Neuronal stem cell (in vitro differentiated cells): ENCODE measurements around the gene OR13F1.

Experiments used
- DNase-seq: peaks from one replicate; pipeline ENCODE4 v3.0.0-alpha.2; 2013; ENCODE audit warnings: low spot score
- H2AFZ ChIP-seq: one replicate; pipeline ENCODE4 v1.6.1; 2013; ENCODE audit warnings: mild to moderate bottlenecking, low read length, inconsistent platforms
- H2AK5ac ChIP-seq: 2 replicates; pipeline ENCODE4 v1.6.1; 2013; ENCODE audit warnings: low read depth, mild to moderate bottlenecking, inconsistent platforms, low read length, moderate library complexity, mixed read lengths
- H2BK120ac ChIP-seq: 2 replicates; pipeline ENCODE4 v1.6.1; 2013; ENCODE audit warnings: low read depth, mild to moderate bottlenecking, inconsistent platforms, low read length, moderate library complexity, mixed read lengths
- H2BK12ac ChIP-seq: one replicate; pipeline ENCODE4 v1.6.1; 2013; ENCODE audit warnings: low read length, inconsistent platforms
- H2BK15ac ChIP-seq: 2 replicates; pipeline ENCODE4 v1.6.1; 2013; ENCODE audit warnings: mild to moderate bottlenecking, low read length, inconsistent platforms, mixed read lengths
- H2BK5ac ChIP-seq: one replicate; pipeline ENCODE4 v1.6.1; 2013; ENCODE audit warnings: inconsistent platforms, mild to moderate bottlenecking, low read length, moderate library complexity
- H3K14ac ChIP-seq: one replicate; pipeline ENCODE4 v1.6.1; 2013; ENCODE audit warnings: low read length, inconsistent platforms
- H3K18ac ChIP-seq: 2 replicates; pipeline ENCODE4 v1.6.1; 2013; ENCODE audit warnings: low read length, inconsistent platforms
- H3K23ac ChIP-seq: 2 replicates; pipeline ENCODE4 v1.6.1; 2013; ENCODE audit warnings: low read depth, mild to moderate bottlenecking, mixed read lengths, low read length, inconsistent platforms; ENCODE audit not compliant: poor library complexity
- H3K27ac ChIP-seq: replicated peaks from 3 replicates; pipeline ENCODE4 v1.5.1; 2013; ENCODE audit warnings: low read length, inconsistent platforms
- H3K27me3 ChIP-seq, 3 experiments: 2 replicates each; pipeline ENCODE4 v1.6.1; 2013; ENCODE audit warnings: low read length in 3 of 3, mild to moderate bottlenecking in 2 of 3, inconsistent platforms in 1 of 3, low read depth in 1 of 3, mixed read lengths in 1 of 3, moderate library complexity in 1 of 3; ENCODE audit not compliant: control insufficient read depth in 3 of 3, insufficient read depth in 3 of 3
- H3K36me3 ChIP-seq, 2 donors: replicated peaks in 1 of 2; 2 replicates each; pipeline ENCODE4 v1.6.1; 2013; ENCODE audit warnings: low read length in 2 of 2; ENCODE audit not compliant: control insufficient read depth in 2 of 2, insufficient read depth in 2 of 2
- H3K4ac ChIP-seq: 2 replicates; pipeline ENCODE4 v1.6.1; 2013; ENCODE audit warnings: inconsistent platforms, mild to moderate bottlenecking, low read length, moderate library complexity
- H3K4me1 ChIP-seq, 2 donors: 1 replicate in 1 of 2; 2 replicates in 1 of 2; pipeline ENCODE4 v1.6.1; 2013; ENCODE audit warnings: low read length in 2 of 2, low read depth in 1 of 2; ENCODE audit not compliant: control insufficient read depth in 2 of 2, insufficient read depth in 1 of 2
- H3K4me2 ChIP-seq: one replicate; pipeline ENCODE4 v1.6.1; 2013; ENCODE audit warnings: mild to moderate bottlenecking, low read length, inconsistent platforms; ENCODE audit not compliant: insufficient read depth, poor library complexity, severe bottlenecking
- H3K4me3 ChIP-seq, 2 donors: 2 replicates each; pipeline ENCODE4 v1.5.1; 2013; ENCODE audit warnings: low read length in 2 of 2, mild to moderate bottlenecking in 2 of 2, inconsistent platforms in 1 of 2, moderate library complexity in 1 of 2
- H3K79me1 ChIP-seq: one replicate; pipeline ENCODE4 v1.6.1; 2013; ENCODE audit warnings: low read depth, mild to moderate bottlenecking, inconsistent platforms, low read length, moderate library complexity
- H3K9ac ChIP-seq: one replicate; pipeline ENCODE4 v1.6.1; 2013; ENCODE audit warnings: mild to moderate bottlenecking, low read depth, low read length, inconsistent platforms; ENCODE audit not compliant: poor library complexity
- H3K9me3 ChIP-seq, 2 donors: replicated peaks in 1 of 2; 2 replicates each; pipeline versions ENCODE3 to v1.6.1; 2013; ENCODE audit warnings: low read length in 2 of 2, mild to moderate bottlenecking in 2 of 2, inconsistent platforms in 1 of 2, low read depth in 1 of 2, mixed read lengths in 1 of 2, moderate library complexity in 1 of 2; ENCODE audit not compliant: control insufficient read depth in 2 of 2, insufficient read depth in 1 of 2
- H4K8ac ChIP-seq: one replicate; pipeline ENCODE4 v1.6.1; 2013; ENCODE audit warnings: low read depth, mild to moderate bottlenecking, inconsistent platforms, low read length, moderate library complexity
- H4K91ac ChIP-seq: one replicate; pipeline ENCODE4 v1.6.1; 2013; ENCODE audit warnings: low read length, low read depth, mild to moderate bottlenecking, inconsistent platforms; ENCODE audit not compliant: poor library complexity
- WGBS, 2 donors: extraction: QIAGEN DNeasy Blood & Tissue Kit; methylation state at CpG; one replicate each; pipeline ENCODE4 v1.1.7; 2013; ENCODE audit warnings: missing lambda C conversion rate in 2 of 2, mixed read lengths in 1 of 2; ENCODE audit not compliant: insufficient read length in 2 of 2, insufficient replicate concordance in 1 of 2; ENCODE audit errors: extremely low coverage in 2 of 2; 5-methylcytosine and 5-hydroxymethylcytosine counted together

OR13F1 gene

GRCh38 chr9:104536756-104537155, 32.7 kb downstream of the OR13F1 start, which contains the start of gene OR13C3:
Gene OR13C3 (minus strand): TSS chr9:104536856. CDS start chr9:104536723, 133 bp downstream.
- Histone ChIP-seq H3K79me1 (no peaks in the 10 kb centered on the region), H4K91ac (no peak within 1 kb of the TSS), H2AFZ (no peak within 1 kb of the TSS), H3K14ac (no peak within 1 kb of the TSS), H3K27ac (no peak within 1 kb of the TSS), H3K27me3 (no peaks in the 10 kb centered on the region), H3K9ac (no peak within 1 kb of the TSS), H3K4me1 (no peaks in the 10 kb centered on the region), H3K18ac (no peak within 1 kb of the TSS), H2BK120ac (no peak within 1 kb of the TSS), H3K4me3 (no peak within 1 kb of the TSS), H2BK15ac (no peak within 1 kb of the TSS), H3K23ac (no peak within 1 kb of the TSS), H3K36me3 (no peaks in the 10 kb centered on the region), H3K4me2 (no peak within 1 kb of the TSS), H3K9me3 (no peaks in the 10 kb centered on the region), H2BK12ac (no peak within 1 kb of the TSS), H4K8ac (no peak within 1 kb of the TSS), H2AK5ac (no peak within 1 kb of the TSS), H3K4ac (no peak within 1 kb of the TSS), H2BK5ac (no peak within 1 kb of the TSS)
- WGBS, 2 donors: no CpG with 5 or more reads among the region's 5 CpGs
- DNase-seq: no peak

GRCh38 chr9:104539275-104539674, 35.2 kb downstream of the OR13F1 start:
- Histone ChIP-seq H4K91ac (no peak overlapping the region), H2BK120ac (no peak overlapping the region)
- WGBS, 2 donors: no CpG with 5 or more reads among the region's 1 CpG

GRCh38 chr9:104544644-104545043, 40.6 kb downstream of the OR13F1 start:
- Histone ChIP-seq H4K8ac (no peak overlapping the region), H3K4me3 (no peak overlapping the region), H3K4ac (no peak overlapping the region), H3K36me3 (no peaks in the 10 kb centered on the region), H2BK5ac (no peak overlapping the region), H3K4me2 (no peak overlapping the region), H4K91ac (no peak overlapping the region), H2BK12ac (no peak overlapping the region), H2AK5ac (no peak overlapping the region), H3K9ac (no peak overlapping the region), H2BK120ac (no peak overlapping the region), H3K18ac (no peak overlapping the region), H3K23ac (no peak overlapping the region), H2AFZ (no peak overlapping the region), H2BK15ac (no peak overlapping the region), H3K14ac (no peak overlapping the region), H3K27me3 (no peaks in the 10 kb centered on the region), H3K27ac (no peak overlapping the region), H3K4me1 (no peaks in the 10 kb centered on the region), H3K79me1 (no peaks in the 10 kb centered on the region), H3K9me3 (no peaks in the 10 kb centered on the region)
- DNase-seq: no peak
- no CpG with 5 or more reads among the region's 4 CpGs for WGBS, 2 donors

More at GRCh38 chr9:104539275-104539674, 35.2 kb downstream of the OR13F1 start:
- no peak for DNase-seq
- H3K4ac ChIP-seq: no peak overlapping the region
- no peak overlapping the region for H3K9ac ChIP-seq
- no peak overlapping the region for H3K14ac ChIP-seq
- no peaks in the 10 kb centered on the region for H3K27me3 ChIP-seq
- H3K18ac ChIP-seq: no peak overlapping the region
- no peak overlapping the region for H2AFZ ChIP-seq
- H3K9me3 ChIP-seq: no peaks in the 10 kb centered on the region
- H2BK15ac ChIP-seq: no peak overlapping the region
- no peaks in the 10 kb centered on the region for H3K4me1 ChIP-seq
- H2BK12ac ChIP-seq: no peak overlapping the region
- no peak overlapping the region for H4K8ac ChIP-seq
- no peak overlapping the region for H3K4me2 ChIP-seq
- H3K79me1 ChIP-seq: no peaks in the 10 kb centered on the region
- no peaks in the 10 kb centered on the region for H3K36me3 ChIP-seq
- H2AK5ac ChIP-seq: no peak overlapping the region
- H2BK5ac ChIP-seq: no peak overlapping the region
- no peak overlapping the region for H3K27ac ChIP-seq
- no peak overlapping the region for H3K4me3 ChIP-seq
- no peak overlapping the region for H3K23ac ChIP-seq

- H3K27me3 ChIP-seq: no peaks in the 10 kb centered on the region
- H3K9ac ChIP-seq: no peak overlapping the region
- H3K36me3 ChIP-seq: no peaks in the 10 kb centered on the region
- no peak overlapping the region for H2BK12ac ChIP-seq
- H3K27ac ChIP-seq: no peak overlapping the region
- H3K4ac ChIP-seq: no peak overlapping the region
- DNase-seq: no peak
- no peak overlapping the region for H3K23ac ChIP-seq
- no peak overlapping the region for H2AK5ac ChIP-seq
- H2BK15ac ChIP-seq: no peak overlapping the region
- H2BK120ac ChIP-seq: no peak overlapping the region
- no peak overlapping the region for H3K4me2 ChIP-seq
- H3K18ac ChIP-seq: no peak overlapping the region
- H3K4me3 ChIP-seq: no peak overlapping the region
- no peaks in the 10 kb centered on the region for H3K79me1 ChIP-seq
- WGBS, 2 donors: no CpG with 5 or more reads among the region's 1 CpG
- no peak overlapping the region for H4K91ac ChIP-seq
- no peak overlapping the region for H4K8ac ChIP-seq
- H2BK5ac ChIP-seq: no peak overlapping the region
- no peak overlapping the region for H2AFZ ChIP-seq
- H3K4me1 ChIP-seq: peaks cover 0 to 2% of the 10 kb centered on the region in 2 donors
- no peak overlapping the region for H3K14ac ChIP-seq
- H3K9me3 ChIP-seq: no peaks in the 10 kb centered on the region
Observed at GRCh38 chr9:104553261-104553660, 49.2 kb downstream of the OR13F1 start.
